HG02884 (cell line): ENCODE measurements around the gene TSPYL2.

Source experiments
- ATAC-seq: cut with Tn5 transposase; IDR thresholded peaks from one replicate; pipeline ENCODE4 v1.9.1; 2021; ENCODE audit warnings: mild to moderate bottlenecking, moderate library complexity; ENCODE audit not compliant: unreplicated experiment

Gene TSPYL2

GRCh38 chrX:53081925-53082772 is at the start of gene TSPYL2:
Gene TSPYL2 (plus strand): TSS chrX:53082367. CDS start chrX:53082499, 132 bp downstream.
- ATAC-seq: peak; percentile 90

GRCh38 chrX:53036149-53036548 is 46.0 kb upstream of the TSPYL2 start:
- ATAC-seq: no peak

- ATAC-seq: no peak
Measured at GRCh38 chrX:53039236-53039635, 42.9 kb upstream of the TSPYL2 start.

DNA sequence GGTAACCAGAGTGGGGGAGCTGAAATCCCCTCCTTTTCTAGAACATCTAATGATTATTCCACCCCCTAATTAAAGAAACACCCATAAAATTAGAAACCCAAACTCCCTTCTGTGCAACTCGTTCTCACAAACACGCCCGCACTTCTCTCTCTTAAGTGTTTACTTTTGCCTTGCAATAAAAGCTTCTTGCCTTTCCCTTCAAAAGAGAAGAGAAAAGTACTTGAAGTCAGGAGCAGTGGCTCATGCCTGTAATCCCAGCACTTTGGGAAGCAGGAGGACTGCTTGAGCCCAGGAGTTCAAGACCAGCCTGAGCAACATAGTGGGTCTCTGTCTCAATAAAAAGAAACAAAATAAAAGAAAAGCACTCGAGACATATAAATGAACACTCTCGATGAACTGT is 37.2 kb upstream of the TSPYL2 start:
- ATAC-seq: no peak

DNA sequence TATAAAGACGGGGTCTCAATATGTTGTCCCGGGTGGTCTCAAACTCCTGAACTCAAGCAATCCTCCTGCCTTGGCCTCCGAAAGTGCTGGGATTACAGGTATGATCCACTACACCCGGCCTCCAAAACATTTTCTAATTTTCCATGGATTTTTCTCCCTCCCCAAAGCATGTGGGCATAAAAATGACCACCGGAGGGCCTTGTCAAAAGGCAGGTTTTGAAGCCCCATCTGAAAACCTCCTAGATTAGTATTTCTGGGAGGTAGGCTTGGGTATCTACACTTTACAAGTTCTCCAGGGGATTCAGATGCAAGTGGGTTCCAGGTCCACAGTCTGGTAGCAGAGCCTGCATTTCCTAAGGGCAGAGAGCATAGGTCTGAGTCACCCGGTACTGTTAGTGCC is 34.9 kb upstream of the TSPYL2 start:
- no peak for ATAC-seq

DNA sequence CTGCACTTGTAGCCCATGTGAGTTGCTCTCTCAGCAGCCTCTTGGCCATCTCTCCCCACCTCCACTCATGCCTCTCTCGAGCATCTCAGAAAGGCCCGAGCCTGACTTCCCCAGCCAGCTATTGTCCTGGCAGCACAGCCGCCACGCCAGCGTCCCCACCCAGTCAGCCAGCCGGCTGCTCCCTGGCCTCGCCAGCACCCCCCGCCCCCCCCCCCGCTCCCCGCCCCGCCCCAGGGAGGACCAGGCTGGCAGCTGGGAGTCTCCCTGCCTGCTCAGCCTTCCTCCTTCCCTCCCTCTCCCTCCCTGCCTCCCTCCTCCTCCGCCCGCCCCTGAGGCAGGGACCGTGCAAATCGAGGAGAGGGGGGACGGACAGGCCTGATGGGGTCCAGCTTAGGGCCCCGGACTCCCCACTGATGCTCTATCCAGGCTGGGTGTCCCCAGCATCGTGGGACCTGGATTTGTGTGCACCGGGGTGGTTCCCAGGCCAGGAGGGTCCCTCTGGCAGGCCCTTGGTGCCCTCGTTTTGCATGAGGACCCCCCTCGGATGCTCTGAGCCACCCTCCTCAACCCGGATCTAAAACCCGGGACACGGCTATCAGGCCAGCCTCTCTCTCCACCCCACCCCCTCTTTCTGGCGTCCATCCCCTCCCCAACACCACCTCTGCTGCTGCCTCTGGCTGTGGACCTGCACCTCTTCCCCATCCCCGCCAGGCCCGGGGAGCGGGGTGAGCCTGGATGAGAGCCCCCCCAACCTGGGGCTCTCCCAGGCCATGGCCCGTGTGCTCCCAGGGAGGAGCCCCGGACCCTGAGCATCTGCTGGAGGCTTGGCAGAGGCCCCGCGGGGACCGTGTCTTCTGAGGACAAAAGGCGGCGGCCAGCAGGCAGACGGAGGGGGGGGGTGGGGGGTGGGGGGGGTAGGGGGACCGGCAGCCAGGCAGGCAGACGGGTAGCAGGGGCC is 33.7 kb upstream of the TSPYL2 start, which contains the start of gene GPR173:
GPR173 (plus strand) TSS at position 621 of the 958 bp plus-strand sequence. CDS start 27,833 bp downstream, outside the sequence.
- no peak for ATAC-seq

DNA sequence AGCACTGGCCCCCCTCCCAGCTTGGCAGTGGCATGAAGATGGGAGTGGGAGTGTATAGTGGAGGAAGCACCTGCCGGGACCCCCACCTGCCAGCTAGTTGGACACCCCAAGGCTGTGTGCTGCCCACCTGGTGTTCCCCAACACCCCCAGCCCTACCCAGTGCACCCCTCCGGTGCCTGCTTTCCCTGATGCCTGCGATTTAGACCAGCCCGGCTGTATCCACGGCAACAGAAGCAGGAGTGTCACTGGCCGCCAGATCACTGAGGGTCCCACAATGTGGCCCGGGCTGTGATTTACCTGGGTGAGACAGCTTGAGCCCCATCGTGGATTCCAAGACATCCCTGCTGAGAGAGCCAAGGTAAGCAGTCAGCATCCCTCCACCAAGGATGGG is 33.0 kb upstream of the TSPYL2 start:
- ATAC-seq: no peak

DNA sequence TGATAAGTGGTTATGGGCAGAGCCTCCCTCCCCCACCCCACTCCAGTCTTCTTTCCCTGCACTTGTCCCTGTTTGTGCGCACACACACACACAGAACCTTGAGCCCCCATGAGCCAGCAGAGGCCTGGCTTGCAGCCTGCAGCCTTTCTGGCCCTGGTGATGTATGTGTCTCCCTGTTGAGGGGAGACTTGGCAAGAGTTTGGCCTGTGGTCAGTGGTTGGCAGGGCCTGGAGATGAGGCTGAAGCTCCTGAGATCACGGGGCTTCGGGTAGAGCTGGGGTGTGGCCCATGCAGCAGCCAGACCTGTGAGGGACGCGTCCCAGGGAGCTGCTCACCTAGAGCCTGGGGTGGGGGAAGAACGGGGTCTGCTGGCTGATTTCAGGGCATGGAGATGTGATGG is 31.3 kb upstream of the TSPYL2 start:
- no peak for ATAC-seq

GRCh38 chrX:53055244-53055849 is 26.8 kb upstream of the TSPYL2 start:
- ATAC-seq: no peak

DNA sequence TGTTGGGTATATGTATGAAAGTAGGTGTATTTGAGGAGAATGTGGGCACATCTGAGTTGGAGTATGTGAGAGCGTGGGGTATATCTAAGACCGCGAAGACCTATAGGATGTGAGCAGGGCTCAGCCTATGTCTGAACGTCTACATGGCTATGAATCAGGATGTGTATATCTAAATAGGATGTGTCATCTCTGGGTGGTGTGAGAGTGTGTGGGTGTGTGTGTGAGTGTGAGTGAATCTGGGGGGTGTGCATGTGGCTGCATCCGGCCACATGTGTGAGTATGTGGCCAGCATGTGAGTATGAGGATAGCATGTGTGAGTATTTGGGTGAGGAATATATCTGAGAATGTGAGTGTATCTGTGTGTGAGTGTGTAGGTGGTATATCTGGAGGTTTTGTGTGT is 25.9 kb upstream of the TSPYL2 start:
- ATAC-seq: no peak

GRCh38 chrX:53065104-53065503 is 17.1 kb upstream of the TSPYL2 start:
- no peak for ATAC-seq

GRCh38 chrX:53071064-53071463 is 11.1 kb upstream of the TSPYL2 start:
- ATAC-seq: no peak

DNA sequence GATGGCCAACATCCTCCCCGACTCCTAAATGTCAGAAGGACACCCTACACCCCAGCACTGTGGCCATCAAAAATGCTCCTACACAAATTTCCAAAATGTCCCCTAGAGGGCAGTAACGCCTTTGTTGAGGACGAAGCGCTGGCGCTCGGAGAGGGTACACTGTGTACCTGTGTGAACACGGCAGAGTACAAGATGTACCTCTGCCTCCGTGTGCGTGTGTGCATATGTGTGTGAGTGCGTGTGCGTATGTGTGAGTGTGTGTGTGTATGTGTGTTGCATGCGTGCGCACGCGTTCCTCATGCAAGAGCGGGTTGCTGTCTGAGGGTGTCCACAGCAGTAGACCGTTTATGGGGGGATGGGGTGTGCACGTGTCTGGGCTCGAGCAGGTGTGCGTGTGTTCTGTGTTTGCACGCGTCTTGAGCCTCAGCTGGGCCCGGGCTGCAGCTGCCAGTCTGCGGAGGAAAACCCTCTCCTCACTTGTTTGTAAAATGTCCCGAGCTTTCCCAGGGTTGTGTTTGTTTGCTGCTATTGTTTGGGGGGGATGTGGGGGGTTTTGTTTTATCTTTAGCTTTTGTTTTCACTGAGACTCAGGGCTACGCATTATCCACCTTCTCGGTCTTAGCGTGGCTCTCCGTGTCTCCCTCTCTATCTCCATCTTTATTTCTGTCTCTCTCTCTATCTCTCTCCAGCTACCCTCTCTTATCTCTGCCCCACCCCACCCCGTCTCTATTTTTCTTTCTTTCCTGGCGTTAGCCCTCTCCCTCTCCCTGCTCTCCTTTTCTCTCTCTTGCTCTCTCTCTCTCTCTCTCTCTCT is 10.4 kb upstream of the TSPYL2 start:
- peak; percentile 90 for ATAC-seq

- ATAC-seq: no peak
Measured at GRCh38 chrX:53072418-53073114, 9.6 kb upstream of the TSPYL2 start.

GRCh38 chrX:53073115-53073586 is 9.0 kb upstream of the TSPYL2 start:
- ATAC-seq: no peak

DNA sequence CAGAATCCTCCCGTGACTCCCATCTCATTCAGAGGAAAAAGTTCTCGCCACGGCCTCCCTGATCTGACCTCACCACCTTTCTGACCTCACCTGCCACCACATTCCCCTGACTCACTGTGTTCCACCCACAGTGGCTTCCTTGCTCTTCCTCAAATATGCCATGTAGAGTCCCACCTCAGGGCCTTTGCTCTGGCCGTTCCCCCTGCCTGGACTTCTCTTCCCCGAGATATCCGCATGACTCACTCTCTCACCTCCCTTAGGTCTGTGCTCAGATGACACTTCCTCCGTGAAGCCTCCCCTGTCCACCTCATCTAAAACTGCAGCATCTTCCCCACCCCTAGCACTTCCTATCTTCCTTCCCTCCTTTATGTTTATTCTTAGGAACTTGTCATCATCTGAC is 7.2 kb upstream of the TSPYL2 start:
- no peak for ATAC-seq

GRCh38 chrX:53076671-53077070 is 5.5 kb upstream of the TSPYL2 start:
- ATAC-seq: no peak

DNA sequence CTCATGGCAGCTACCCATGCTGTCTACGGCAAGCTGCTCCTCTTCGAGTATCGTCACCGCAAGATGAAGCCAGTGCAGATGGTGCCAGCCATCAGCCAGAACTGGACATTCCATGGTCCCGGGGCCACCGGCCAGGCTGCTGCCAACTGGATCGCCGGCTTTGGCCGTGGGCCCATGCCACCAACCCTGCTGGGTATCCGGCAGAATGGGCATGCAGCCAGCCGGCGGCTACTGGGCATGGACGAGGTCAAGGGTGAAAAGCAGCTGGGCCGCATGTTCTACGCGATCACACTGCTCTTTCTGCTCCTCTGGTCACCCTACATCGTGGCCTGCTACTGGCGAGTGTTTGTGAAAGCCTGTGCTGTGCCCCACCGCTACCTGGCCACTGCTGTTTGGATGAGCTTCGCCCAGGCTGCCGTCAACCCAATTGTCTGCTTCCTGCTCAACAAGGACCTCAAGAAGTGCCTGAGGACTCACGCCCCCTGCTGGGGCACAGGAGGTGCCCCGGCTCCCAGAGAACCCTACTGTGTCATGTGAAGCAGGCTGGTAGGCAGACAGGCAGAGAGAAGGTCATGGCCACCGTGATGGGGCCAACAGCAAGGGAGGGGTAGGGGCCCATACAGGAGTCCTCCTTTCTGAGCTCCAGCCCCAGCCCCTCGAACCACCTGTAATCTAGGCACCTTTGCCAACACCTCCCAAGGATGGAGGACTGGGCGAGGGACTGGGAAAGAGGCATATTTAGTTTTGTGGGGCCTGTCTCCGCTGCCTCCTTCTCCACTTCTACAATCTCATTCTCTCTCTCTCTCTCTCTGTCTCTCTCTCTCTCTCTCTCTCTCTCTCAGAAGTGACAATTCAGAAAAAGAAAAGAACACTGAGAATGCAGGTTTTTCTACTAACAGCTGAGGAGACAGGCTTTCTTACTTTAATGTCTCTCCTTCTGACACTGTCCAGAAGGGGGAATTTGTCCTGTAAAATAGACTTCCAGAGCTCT is 4.7 kb upstream of the TSPYL2 start:
- ATAC-seq: no peak
